Mesodermal cell (in vitro differentiated cells): ENCODE results near the gene MYZAP.

Experiments
- H3K27ac ChIP-seq: 2 replicates; pipeline ENCODE4 v1.7.0; 2013; ENCODE audit warnings: mild to moderate bottlenecking, low read depth, low read length, moderate library complexity; ENCODE audit not compliant: severe bottlenecking
- H3K36me3 ChIP-seq: 2 replicates; pipeline ENCODE4 v1.7.1; 2013; ENCODE audit warnings: mild to moderate bottlenecking, low read length, moderate library complexity; ENCODE audit not compliant: control insufficient read depth, insufficient read depth
- H3K4me1 ChIP-seq: one replicate; pipeline ENCODE4 v1.7.1; 2013; ENCODE audit warnings: mild to moderate bottlenecking, low read length; ENCODE audit not compliant: insufficient read depth, control insufficient read depth, poor library complexity, severe bottlenecking
- H3K4me3 ChIP-seq: 2 replicates; pipeline ENCODE4 v1.7.0; 2013; ENCODE audit warnings: low read length, control low read depth, mild to moderate bottlenecking; ENCODE audit not compliant: insufficient read depth, poor library complexity, severe bottlenecking; ENCODE audit errors: extremely low read depth
- H3K9me3 ChIP-seq: 2 replicates; pipeline ENCODE4 v1.7.1; 2013; ENCODE audit warnings: mild to moderate bottlenecking, low read length, moderate library complexity; ENCODE audit not compliant: control insufficient read depth
- WGBS, 2 experiments: methylation state at CpG; one replicate each; pipeline ENCODE4 v1.1.5; 2013; ENCODE audit warnings: missing lambda C conversion rate in 2 of 2; ENCODE audit not compliant: insufficient coverage in 2 of 2; 5-methylcytosine and 5-hydroxymethylcytosine counted together

The MYZAP gene

DNA sequence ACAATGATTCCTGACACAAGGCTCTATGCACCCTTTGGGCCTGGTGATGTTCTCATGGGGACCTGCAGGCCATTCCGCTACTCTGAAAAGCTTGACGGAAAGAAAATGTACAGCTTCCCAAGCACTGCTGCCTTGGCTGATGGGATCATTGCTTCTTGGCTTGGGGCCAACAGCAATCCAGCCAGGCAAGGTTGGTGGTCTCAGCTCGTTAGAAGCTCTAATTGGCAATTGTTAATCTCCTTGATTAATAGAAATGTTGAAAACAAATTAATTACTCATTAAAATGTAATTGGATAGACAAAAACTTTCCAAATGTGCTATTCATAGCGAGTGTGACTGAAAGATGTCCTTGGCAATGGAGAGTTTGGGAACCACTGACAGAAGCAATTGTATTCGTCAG lies 16.3 kb upstream of the MYZAP start:
- Histone ChIP-seq H3K36me3 (no peaks in the 10 kb centered on the region), H3K27ac (no peak overlapping the region), H3K4me1 (peaks cover 6% of the 10 kb centered on the region), H3K9me3 (no peaks in the 10 kb centered on the region), H3K4me3 (no peak overlapping the region)
- WGBS, 2 experiments: 100% methylated on average over 3 to 4 of the region's 5 CpGs

GRCh38 chr15:57578288-57578900 lies 13.3 kb upstream of the MYZAP start:
- H3K4me3 ChIP-seq: no peak overlapping the region
- H3K4me1 ChIP-seq: peaks cover 6% of the 10 kb centered on the region
- 88 to 100% methylated on average over 2 to 4 of the region's 6 CpGs for WGBS, 2 experiments
- H3K9me3 ChIP-seq: peaks cover 10% of the 10 kb centered on the region
- no peaks in the 10 kb centered on the region for H3K36me3 ChIP-seq
- H3K27ac ChIP-seq: peak overlapping the region; percentile 62

GRCh38 chr15:57580428-57580827 lies 11.3 kb upstream of the MYZAP start:
- Histone ChIP-seq H3K27ac (no peak overlapping the region), H3K36me3 (no peaks in the 10 kb centered on the region), H3K4me1 (peaks cover 6% of the 10 kb centered on the region), H3K9me3 (peaks cover 14% of the 10 kb centered on the region), H3K4me3 (no peak overlapping the region)
- 91 to 96% methylated on average over 7 of the region's 8 CpGs for WGBS, 2 experiments

DNA sequence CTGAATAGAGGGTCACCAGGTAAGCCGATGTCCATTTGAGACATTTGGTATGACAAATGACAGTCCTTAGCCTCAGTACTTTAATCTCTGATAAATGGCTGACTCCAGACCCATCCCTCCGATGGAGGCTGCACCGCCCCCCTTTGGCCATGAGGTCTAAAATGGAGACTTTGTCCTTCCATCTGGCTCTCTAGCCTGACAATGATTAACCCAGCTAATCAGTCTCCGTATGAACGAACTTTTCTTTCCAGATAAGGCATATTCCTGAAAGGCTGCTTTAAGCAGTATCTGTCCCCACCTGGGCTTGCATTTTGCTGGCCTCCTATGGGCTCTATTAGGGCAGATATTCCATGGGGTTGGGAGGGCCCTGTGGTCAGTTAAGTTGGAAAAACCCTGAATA lies 10.8 kb upstream of the MYZAP start:
- H3K9me3 ChIP-seq: peaks cover 14% of the 10 kb centered on the region
- 82 to 89% methylated on average over 4 to 5 of the region's 5 CpGs for WGBS, 2 experiments
- no peak overlapping the region for H3K27ac ChIP-seq
- H3K4me1 ChIP-seq: peaks cover 6% of the 10 kb centered on the region
- no peaks in the 10 kb centered on the region for H3K36me3 ChIP-seq
- H3K4me3 ChIP-seq: no peak overlapping the region

- Histone ChIP-seq H3K4me1 (peaks cover 6% of the 10 kb centered on the region), H3K36me3 (no peaks in the 10 kb centered on the region), H3K4me3 (no peak overlapping the region), H3K9me3 (peaks cover 14% of the 10 kb centered on the region), H3K27ac (no peak overlapping the region)
- WGBS, 2 experiments: 60% methylated on average over 1 of the region's 1 CpG; no CpG with 5 or more reads in 1 of the 2 experiments
Measured at GRCh38 chr15:57582090-57582489, 9.6 kb upstream of the MYZAP start.

GRCh38 chr15:57583282-57583681 lies 8.4 kb upstream of the MYZAP start:
- WGBS, 2 experiments: 94% methylated on average over 2 of the region's 2 CpGs; no CpG with 5 or more reads in 1 of the 2 experiments
- Histone ChIP-seq H3K4me3 (no peak overlapping the region), H3K36me3 (no peaks in the 10 kb centered on the region), H3K27ac (no peak overlapping the region), H3K4me1 (peaks cover 6% of the 10 kb centered on the region), H3K9me3 (peaks cover 14% of the 10 kb centered on the region)

GRCh38 chr15:57583720-57584119 lies 8.0 kb upstream of the MYZAP start:
- H3K9me3 ChIP-seq: peaks cover 14% of the 10 kb centered on the region
- 90% methylated on average over 2 of the region's 3 CpGs; no CpG with 5 or more reads in 1 of the 2 experiments for WGBS, 2 experiments
- H3K4me3 ChIP-seq: no peak overlapping the region
- H3K27ac ChIP-seq: no peak overlapping the region
- H3K36me3 ChIP-seq: no peaks in the 10 kb centered on the region
- H3K4me1 ChIP-seq: peaks cover 4% of the 10 kb centered on the region

GRCh38 chr15:57586661-57587424 lies 4.9 kb upstream of the MYZAP start:
- Histone ChIP-seq H3K4me3 (no peak overlapping the region), H3K4me1 (peaks cover 13% of the 10 kb centered on the region), H3K9me3 (peaks cover 14% of the 10 kb centered on the region), H3K36me3 (no peaks in the 10 kb centered on the region), H3K27ac (no peak overlapping the region)
- WGBS, 2 experiments: 80 to 100% methylated on average over 1 to 2 of the region's 6 CpGs

DNA sequence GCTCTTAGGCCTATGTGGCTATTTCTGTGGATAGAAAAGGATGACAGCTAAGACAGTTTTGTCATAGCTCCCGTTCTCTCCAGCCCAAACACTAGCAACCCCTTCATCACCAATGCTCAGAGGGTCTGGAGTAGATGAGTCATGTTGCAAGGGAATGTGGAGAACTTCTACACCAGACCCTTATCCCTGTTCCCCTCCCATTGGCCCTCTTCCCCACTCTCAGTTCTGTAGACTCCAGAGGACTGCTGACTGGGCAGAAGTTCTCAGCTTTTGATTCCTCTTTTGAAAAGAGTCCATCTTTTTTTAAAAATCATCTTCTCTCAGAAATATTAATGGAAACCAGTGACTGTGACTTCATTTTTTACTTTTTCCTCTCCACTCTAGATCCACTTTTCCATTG lies 2.4 kb upstream of the MYZAP start:
- Histone ChIP-seq H3K4me1 (peaks cover 13% of the 10 kb centered on the region), H3K27ac (no peak overlapping the region), H3K4me3 (no peak overlapping the region), H3K36me3 (no peaks in the 10 kb centered on the region), H3K9me3 (no peaks in the 10 kb centered on the region)
- WGBS, 2 experiments: no CpG with 5 or more reads among the region's 1 CpG

- Histone ChIP-seq H3K36me3 (no peaks in the 10 kb centered on the region), H3K27ac (no peak overlapping the region), H3K4me3 (no peak overlapping the region), H3K9me3 (no peaks in the 10 kb centered on the region), H3K4me1 (peaks cover 13% of the 10 kb centered on the region)
- WGBS, 2 experiments: 70 to 100% methylated on average over 1 of the region's 2 CpGs
Measured at GRCh38 chr15:57589754-57590153, 1.9 kb upstream of the MYZAP start.

GRCh38 chr15:57591237-57591821 lies 375 bp upstream of the MYZAP start:
- no peak overlapping the region for H3K27ac ChIP-seq
- H3K36me3 ChIP-seq: no peaks in the 10 kb centered on the region
- peaks cover 13% of the 10 kb centered on the region for H3K4me1 ChIP-seq
- H3K4me3 ChIP-seq: peak overlapping the region; percentile 42
- 22 to 31% methylated on average over 9 to 12 of the region's 18 CpGs for WGBS, 2 experiments
- no peaks in the 10 kb centered on the region for H3K9me3 ChIP-seq
